ENCODE data around the gene ADAM21. TPM values are rescaled to one million over a fixed set of nuclear protein-coding genes. Genes with fewer than 3 reads are reported as not detected.
"Not testable (repeated sequence)": the region's sequence is repeated elsewhere in the genome, so short reads cannot be mapped to it uniquely, and the experiment has no call there.

The ADAM21 gene
- total RNA-seq, 4 donors from 2014 or later = not detected

- no peak for DNase-seq
- WGBS, 2 donors = 71 to 73% methylated on average over 4 of the region's 4 CpGs
- no peaks in the 10 kb centered on the region for H3K36me3 ChIP-seq
Observed at GRCh38 chr14:70472253-70473159, 20.5 kb downstream of the ADAM21 start.

GRCh38 chr14:70473825-70474224 lies 21.9 kb downstream of the ADAM21 start:
- intact Hi-C loops (cut with DNase I) = no loop called here
- Histone ChIP-seq H3K36me3 (no peaks in the 10 kb centered on the region), H3K9me3 (no peaks in the 10 kb centered on the region), H3K4me3 (no peak overlapping the region), H3K4me1 (no peaks in the 10 kb centered on the region), H3K27ac (no peak overlapping the region), H3K27me3 (no peaks in the 10 kb centered on the region)
- WGBS, 2 donors = 70 to 75% methylated on average over 2 of the region's 2 CpGs
- TF ChIP-seq CTCF (IDR thresholded peaks at IDR 0.05) (no peak), POLR2A (IDR thresholded peaks at IDR 0.05) (no peak)
- no peak for DNase-seq

More at GRCh38 chr14:70472253-70473159, 20.5 kb downstream of the ADAM21 start:
- TF ChIP-seq POLR2A (IDR thresholded peaks at IDR 0.05) (no peak), CTCF (IDR thresholded peaks at IDR 0.05) (no peak)
- Histone ChIP-seq H3K27ac (no peak overlapping the region), H3K27me3 (no peaks in the 10 kb centered on the region), H3K9me3 (no peaks in the 10 kb centered on the region), H3K4me1 (no peaks in the 10 kb centered on the region), H3K4me3 (no peak overlapping the region)
- intact Hi-C loops (cut with DNase I) = no loop called here

- H3K27me3 ChIP-seq; H3K4me3 ChIP-seq; H3K9me3 ChIP-seq; H3K27ac ChIP-seq; H3K36me3 ChIP-seq; DNase-seq; intact Hi-C loops (cut with DNase I); H3K4me1 ChIP-seq: not testable (repeated sequence)
- WGBS, 2 donors = 95% methylated on average over 4 of the region's 13 CpGs; no CpG with 5 or more reads in 1 of the 2 donors
Observed at GRCh38 chr14:70475459-70475858, 23.5 kb downstream of the ADAM21 start.

- intact Hi-C loops (cut with DNase I); DNase-seq: not testable (repeated sequence)
- no CpG with 5 or more reads among the region's 57 CpGs for WGBS, 2 donors
Observed at GRCh38 chr14:70477356-70478105, 25.6 kb downstream of the ADAM21 start.

GRCh38 chr14:70489579-70490200 lies 37.7 kb downstream of the ADAM21 start:
- 78 to 80% methylated on average over 2 of the region's 3 CpGs for WGBS, 2 donors
- H3K36me3 ChIP-seq = peaks cover 0 to 32% (median 0%) of the 10 kb centered on the region in 3 donors
- DNase-seq = no peak
- intact Hi-C loops (cut with DNase I) = no loop called here
- TF ChIP-seq POLR2A (IDR thresholded peaks at IDR 0.05) (no peak), CTCF (IDR thresholded peaks at IDR 0.05) (no peak)
- H3K27ac ChIP-seq = no peak overlapping the region
- H3K4me1 ChIP-seq = no peaks in the 10 kb centered on the region
- no peak overlapping the region for H3K4me3 ChIP-seq
- peaks cover 0 to 47% (median 24%) of the 10 kb centered on the region in 3 donors for H3K9me3 ChIP-seq
- H3K27me3 ChIP-seq = no peaks in the 10 kb centered on the region

More at GRCh38 chr14:70477356-70478105, 25.6 kb downstream of the ADAM21 start:
- not testable (repeated sequence) for H3K9me3 ChIP-seq, H3K27ac ChIP-seq, H3K4me1 ChIP-seq, H3K4me3 ChIP-seq, H3K36me3 ChIP-seq, H3K27me3 ChIP-seq

GRCh38 chr14:70498191-70498590 lies 46.2 kb downstream of the ADAM21 start:
- no peak for DNase-seq
- no peak overlapping the region for H3K4me3 ChIP-seq
- no peaks in the 10 kb centered on the region for H3K36me3 ChIP-seq
- TF ChIP-seq POLR2A (IDR thresholded peaks at IDR 0.05) = no peak
- no peak for TF ChIP-seq CTCF (IDR thresholded peaks at IDR 0.05)
- no peak overlapping the region for H3K27ac ChIP-seq
- no peaks in the 10 kb centered on the region for H3K27me3 ChIP-seq
- no peaks in the 10 kb centered on the region for H3K4me1 ChIP-seq
- intact Hi-C loops (cut with DNase I) = no loop called here
- H3K9me3 ChIP-seq = peaks cover 0 to 14% (median 0%) of the 10 kb centered on the region in 3 donors
